Activated CD4-positive, alpha-beta T cell treated with anti-CD3 and anti-CD28 coated beads, Interleukin-2, amount 50 U/mL, for 16 hours (primary cell): ENCODE results near the gene RARG.

Source experiments
- DNase-seq: peaks from one replicate; pipeline ENCODE4 v3.0.0-alpha.2; 2020

RARG gene

GRCh38 chr12:53241623-53242412 is 9.8 kb upstream of the RARG start:
- no peak for DNase-seq

- DNase-seq = no peak
Observed at GRCh38 chr12:53239643-53240258, 7.7 kb upstream of the RARG start.

- DNase-seq = peak; percentile 49
Observed at GRCh38 chr12:53236443-53237111, 4.6 kb upstream of the RARG start.

GRCh38 chr12:53235742-53236442 is 3.9 kb upstream of the RARG start:
- DNase-seq = no peak

GRCh38 chr12:53235164-53235563 is 3.2 kb upstream of the RARG start:
- no peak for DNase-seq

- DNase-seq = no peak
Observed at GRCh38 chr12:53234271-53234914, 2.4 kb upstream of the RARG start.

- no peak for DNase-seq
Observed at GRCh38 chr12:53233671-53234121, 1.7 kb upstream of the RARG start.

- DNase-seq = peak; percentile 42
Observed at GRCh38 chr12:53232646-53233461, 845 bp upstream of the RARG start.

- no peak for DNase-seq
Observed at GRCh38 chr12:53231671-53231920, 413 bp downstream of the RARG start.

- no peak for DNase-seq
Observed at GRCh38 chr12:53230108-53230845, 1.7 kb downstream of the RARG start.

GRCh38 chr12:53229454-53229853 is 2.6 kb downstream of the RARG start:
- DNase-seq = no peak

- DNase-seq = no peak
Observed at GRCh38 chr12:53227836-53228235, 4.2 kb downstream of the RARG start.

- DNase-seq = no peak
Observed at GRCh38 chr12:53227341-53227740, 4.7 kb downstream of the RARG start.

- no peak for DNase-seq
Observed at GRCh38 chr12:53226815-53227214, 5.2 kb downstream of the RARG start.

- DNase-seq = no peak
Observed at GRCh38 chr12:53225635-53226424, 6.2 kb downstream of the RARG start.

GRCh38 chr12:53224897-53225634 is 6.9 kb downstream of the RARG start:
- no peak for DNase-seq

GRCh38 chr12:53224061-53224896 is 7.7 kb downstream of the RARG start:
- DNase-seq = no peak

- DNase-seq = no peak
Observed at GRCh38 chr12:53223389-53224060, 8.5 kb downstream of the RARG start.
